ENCODE measurements around the gene ZNF311. TPM values are rescaled to one million over a fixed set of nuclear protein-coding genes. Genes with fewer than 3 reads are reported as not detected.

Gene ZNF311
- total RNA-seq (2022; extraction: Qiagen RNA extraction; ENCODE audit: low read depth): 0.15 to 0.37 TPM (median 0.19 TPM) in 5 replicates

GRCh38 chr6:29005183-29005885 is at the start of gene ZNF311:
TSS of gene ZNF311 (minus strand) at chr6:29005315. CDS start at chr6:29003954, 1,361 bp downstream.

DNA sequence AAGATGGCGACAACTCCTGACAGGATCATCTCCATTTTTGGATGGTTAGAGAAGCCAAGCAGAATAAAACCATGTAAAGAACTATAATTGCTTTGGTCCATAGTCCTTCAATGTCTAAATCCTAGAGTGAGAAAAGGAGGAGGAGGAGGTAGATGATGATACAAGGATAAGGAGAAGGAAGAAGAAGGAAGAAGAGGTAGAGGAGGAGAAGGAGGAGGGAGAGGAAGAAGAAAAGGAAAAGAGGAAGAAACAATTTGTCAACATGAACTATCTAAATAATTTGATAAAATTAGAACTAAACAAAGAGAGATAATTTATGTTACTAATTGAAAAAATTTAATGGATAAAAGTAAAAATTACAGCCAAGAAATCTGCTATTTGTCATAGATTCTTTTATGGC is 40.0 kb upstream of the ZNF311 start, which contains the start of gene OR2W1:
Gene OR2W1, minus strand, starts transcription at position 101 of the 400 bp plus-strand sequence. Its CDS starts 0 bp downstream, at position 101.

Other genes with a start within 250 kb of the ZNF311 start
- 40.7 to 48.8 TPM (median 45.8 TPM) in 5 replicates for gene TRIM27, start 81.3 kb downstream of the ZNF311 start, total RNA-seq (2022; extraction: Qiagen RNA extraction; ENCODE audit: low read depth)
- gene OR2W1, start 39.9 kb upstream of the ZNF311 start, total RNA-seq (2022; extraction: Qiagen RNA extraction; ENCODE audit: low read depth): not detected in 5 replicates
- not detected in 5 replicates for gene OR2B3, start 82.0 kb upstream of the ZNF311 start, total RNA-seq (2022; extraction: Qiagen RNA extraction; ENCODE audit: low read depth)
- gene OR2J1, start 94.2 kb upstream of the ZNF311 start, total RNA-seq (2022; extraction: Qiagen RNA extraction; ENCODE audit: low read depth): not detected in 5 replicates
- not detected in 5 replicates for gene OR2J3, start 102.7 kb upstream of the ZNF311 start, total RNA-seq (2022; extraction: Qiagen RNA extraction; ENCODE audit: low read depth)
- gene OR2J2, start 165.6 kb upstream of the ZNF311 start, total RNA-seq (2022; extraction: Qiagen RNA extraction; ENCODE audit: low read depth): not detected in 5 replicates

Data from A549 treated with DMSO at 1 μM for 4 hours (cell line).